Epidermal melanocyte (primary cell): ENCODE results near the gene RNF145.

ENCODE experiments used
- DNase-seq: peaks from one replicate; pipeline ENCODE4 v3.0.0; 2011; ENCODE audit warnings: low spot score; ENCODE audit not compliant: insufficient read length

RNF145 gene

GRCh38 chr5:159217236-159217635 lies 7.9 kb upstream of the RNF145 start:
- DNase-seq: no peak

- no peak for DNase-seq
Measured at GRCh38 chr5:159216454-159216853, 7.1 kb upstream of the RNF145 start.

GRCh38 chr5:159215886-159216285 lies 6.5 kb upstream of the RNF145 start:
- DNase-seq: no peak

- no peak for DNase-seq
Measured at GRCh38 chr5:159214486-159215271, 5.3 kb upstream of the RNF145 start.

- DNase-seq: no peak
Measured at GRCh38 chr5:159212657-159213462, 3.5 kb upstream of the RNF145 start.

- no peak for DNase-seq
Measured at GRCh38 chr5:159211729-159212174, 2.4 kb upstream of the RNF145 start.

- DNase-seq: no peak
Measured at GRCh38 chr5:159210846-159211245, 1.5 kb upstream of the RNF145 start.

- DNase-seq: no peak
Measured at GRCh38 chr5:159210210-159210661, 883 bp upstream of the RNF145 start.

- no peak for DNase-seq
Measured at GRCh38 chr5:159208514-159209437, 577 bp downstream of the RNF145 start.

- peak; percentile 80 for DNase-seq
Measured at GRCh38 chr5:159207686-159208513, 1.5 kb downstream of the RNF145 start.

- DNase-seq: no peak
Measured at GRCh38 chr5:159207222-159207685, 2.1 kb downstream of the RNF145 start.

GRCh38 chr5:159206818-159207217 lies 2.5 kb downstream of the RNF145 start:
- no peak for DNase-seq

- DNase-seq: no peak
Measured at GRCh38 chr5:159206368-159206767, 3.0 kb downstream of the RNF145 start.

GRCh38 chr5:159203351-159203750 lies 6.0 kb downstream of the RNF145 start:
- DNase-seq: no peak

- no peak for DNase-seq
Measured at GRCh38 chr5:159202151-159202550, 7.2 kb downstream of the RNF145 start.

- no peak for DNase-seq
Measured at GRCh38 chr5:159199780-159200179, 9.6 kb downstream of the RNF145 start.

GRCh38 chr5:159199225-159199624 lies 10.1 kb downstream of the RNF145 start:
- DNase-seq: no peak

- no peak for DNase-seq
Measured at GRCh38 chr5:159198063-159199036, 11.0 kb downstream of the RNF145 start.

GRCh38 chr5:159195775-159196174 lies 13.6 kb downstream of the RNF145 start:
- DNase-seq: no peak
